IPS-NIHi7 (cell line): ENCODE measurements around the gene CHCHD5.

ENCODE experiments used
- DNase-seq: peaks from one replicate; pipeline ENCODE4 v3.0.0; 2012; ENCODE audit warnings: mixed read lengths; ENCODE audit errors: extremely low spot score

CHCHD5 gene

GRCh38 chr2:112623913-112624777 lies 39.7 kb downstream of the CHCHD5 start:
- DNase-seq = no peak

- DNase-seq = no peak
These were observed 41.2 kb downstream of the CHCHD5 start for GRCh38 chr2:112625474-112626114.

GRCh38 chr2:112626604-112627059 lies 42.2 kb downstream of the CHCHD5 start:
- peak; percentile 71 for DNase-seq

GRCh38 chr2:112627060-112628040 lies 42.9 kb downstream of the CHCHD5 start:
- DNase-seq = no peak

- DNase-seq = no peak
These were observed 44.8 kb downstream of the CHCHD5 start for GRCh38 chr2:112629224-112629623.

GRCh38 chr2:112629823-112630222 lies 45.4 kb downstream of the CHCHD5 start:
- DNase-seq = no peak

GRCh38 chr2:112630268-112630667 lies 45.9 kb downstream of the CHCHD5 start:
- DNase-seq = no peak

GRCh38 chr2:112633708-112634107 lies 49.3 kb downstream of the CHCHD5 start:
- no peak for DNase-seq

GRCh38 chr2:112634153-112634873 lies 49.9 kb downstream of the CHCHD5 start:
- DNase-seq = no peak

GRCh38 chr2:112634874-112635157 lies 50.4 kb downstream of the CHCHD5 start:
- DNase-seq = no peak

- DNase-seq = no peak
These were observed 52.3 kb downstream of the CHCHD5 start for GRCh38 chr2:112636605-112637288.

GRCh38 chr2:112637289-112637660 lies 52.9 kb downstream of the CHCHD5 start:
- no peak for DNase-seq
